Measurements from ENCODE around the gene PPP2R2C. TPM values are rescaled to one million over a fixed set of nuclear protein-coding genes. Genes with fewer than 3 reads are reported as not detected.
A peak's percentile ranks its signal among the peaks of the same experiment; 100 is the strongest.

PPP2R2C gene
- total and polyA plus RNA-seq, 5 donors from 2014 or later = not detected

DNA sequence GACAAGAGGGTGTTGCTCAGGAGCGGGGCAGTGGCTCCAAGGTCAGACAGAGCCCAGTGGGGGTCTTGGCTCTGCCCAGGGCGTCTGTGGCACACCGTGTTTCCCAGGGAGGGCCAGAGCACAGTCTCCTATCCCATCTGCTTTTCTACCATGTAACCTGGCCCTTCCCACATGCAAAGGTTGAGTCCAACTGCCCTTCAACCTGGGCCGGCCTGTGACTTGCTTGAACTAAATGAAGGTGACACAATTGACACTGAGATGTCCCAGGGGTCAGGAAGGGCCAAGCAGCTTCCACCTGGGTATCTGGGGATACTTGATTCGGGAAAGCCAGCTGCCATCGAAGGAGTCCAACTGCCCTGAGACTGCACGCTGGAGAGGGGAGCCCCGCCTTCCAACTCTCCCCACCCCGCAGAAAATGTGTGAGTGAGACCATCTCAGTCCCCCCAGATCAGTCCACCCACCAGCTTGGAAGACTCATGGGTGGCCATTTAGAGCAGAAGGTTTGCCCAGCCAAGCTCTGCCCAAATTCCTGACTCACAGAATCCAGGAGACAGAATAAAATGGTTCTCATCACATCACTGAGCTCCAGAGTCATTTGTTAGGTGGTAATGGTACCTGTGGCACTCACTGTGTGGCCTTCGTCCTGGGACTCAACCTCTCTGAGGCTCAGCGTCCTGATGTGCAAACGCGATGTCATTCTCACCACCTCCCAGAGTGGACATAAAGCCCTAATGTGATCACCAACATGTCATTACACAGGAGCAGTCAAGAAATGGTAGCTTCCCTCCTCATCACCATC lies 18.1 kb downstream of the PPP2R2C start:
- H3K4me1 ChIP-seq (ENCODE audit: control insufficient read depth, insufficient read depth, low read length, poor library complexity, severe bottlenecking) = no peaks in the 10 kb centered on the region
- Mint-ChIP-seq H3K9me3 (peaks cover 0 to 6% (median 0%) of the 10 kb centered on the region in 7 donors), H3K4me3 (no peak overlapping the region), H3K27ac (no peak overlapping the region), H3K27me3 (peaks cover 7% of the 10 kb centered on the region), H3K4me1 (no peaks in the 10 kb centered on the region), H3K36me3 (no peaks in the 10 kb centered on the region)
- H3K27ac ChIP-seq (ENCODE audit: insufficient read depth, low read length, poor library complexity, severe bottlenecking) = no peak overlapping the region
- DNase-seq (no peak), ATAC-seq (ENCODE audit: low read depth in 2 of 2) (no peak)
- H3K36me3 ChIP-seq (ENCODE audit: control insufficient read depth, insufficient read depth, low read length) = no peaks in the 10 kb centered on the region
- no peaks in the 10 kb centered on the region for H3K9me3 ChIP-seq (ENCODE audit: control insufficient read depth in 2 of 2, low read length in 2 of 2)
- no peak overlapping the region for H3K4me3 ChIP-seq (ENCODE audit: low read depth, low read length)
- no peaks in the 10 kb centered on the region for H3K27me3 ChIP-seq (ENCODE audit: control insufficient read depth, insufficient read depth, low read length)

DNA sequence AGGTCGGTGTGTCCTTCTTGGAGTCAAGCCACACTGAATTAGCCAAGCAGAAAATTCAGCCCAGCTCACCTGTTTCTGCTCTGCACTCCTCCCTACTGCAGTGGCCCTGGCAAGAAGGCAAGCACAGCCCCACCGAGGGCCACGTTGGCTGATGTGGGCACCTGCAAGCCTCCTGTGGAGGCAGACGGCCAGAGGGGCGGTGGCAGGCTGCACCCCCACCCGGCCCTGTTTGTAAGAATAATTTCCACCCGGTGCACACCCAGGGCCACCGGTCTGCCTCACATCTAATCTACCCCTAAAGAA lies 18.8 kb downstream of the PPP2R2C start:
- DNase-seq (no peak), ATAC-seq (ENCODE audit: low read depth in 2 of 2) (no peak)
- Mint-ChIP-seq H3K27me3 (peaks cover 7% of the 10 kb centered on the region), H3K4me1 (no peaks in the 10 kb centered on the region), H3K4me3 (no peak overlapping the region), H3K36me3 (no peaks in the 10 kb centered on the region), H3K27ac (no peak overlapping the region), H3K9me3 (peaks cover 0 to 4% (median 0%) of the 10 kb centered on the region in 7 donors)
- H3K36me3 ChIP-seq (ENCODE audit: control insufficient read depth, insufficient read depth, low read length) = no peaks in the 10 kb centered on the region
- no peaks in the 10 kb centered on the region for H3K27me3 ChIP-seq (ENCODE audit: control insufficient read depth, insufficient read depth, low read length)
- H3K4me3 ChIP-seq (ENCODE audit: low read depth, low read length) = no peak overlapping the region
- H3K27ac ChIP-seq (ENCODE audit: insufficient read depth, low read length, poor library complexity, severe bottlenecking) = no peak overlapping the region
- no peaks in the 10 kb centered on the region for H3K9me3 ChIP-seq (ENCODE audit: control insufficient read depth in 2 of 2, low read length in 2 of 2)
- no peaks in the 10 kb centered on the region for H3K4me1 ChIP-seq (ENCODE audit: control insufficient read depth, insufficient read depth, low read length, poor library complexity, severe bottlenecking)

DNA sequence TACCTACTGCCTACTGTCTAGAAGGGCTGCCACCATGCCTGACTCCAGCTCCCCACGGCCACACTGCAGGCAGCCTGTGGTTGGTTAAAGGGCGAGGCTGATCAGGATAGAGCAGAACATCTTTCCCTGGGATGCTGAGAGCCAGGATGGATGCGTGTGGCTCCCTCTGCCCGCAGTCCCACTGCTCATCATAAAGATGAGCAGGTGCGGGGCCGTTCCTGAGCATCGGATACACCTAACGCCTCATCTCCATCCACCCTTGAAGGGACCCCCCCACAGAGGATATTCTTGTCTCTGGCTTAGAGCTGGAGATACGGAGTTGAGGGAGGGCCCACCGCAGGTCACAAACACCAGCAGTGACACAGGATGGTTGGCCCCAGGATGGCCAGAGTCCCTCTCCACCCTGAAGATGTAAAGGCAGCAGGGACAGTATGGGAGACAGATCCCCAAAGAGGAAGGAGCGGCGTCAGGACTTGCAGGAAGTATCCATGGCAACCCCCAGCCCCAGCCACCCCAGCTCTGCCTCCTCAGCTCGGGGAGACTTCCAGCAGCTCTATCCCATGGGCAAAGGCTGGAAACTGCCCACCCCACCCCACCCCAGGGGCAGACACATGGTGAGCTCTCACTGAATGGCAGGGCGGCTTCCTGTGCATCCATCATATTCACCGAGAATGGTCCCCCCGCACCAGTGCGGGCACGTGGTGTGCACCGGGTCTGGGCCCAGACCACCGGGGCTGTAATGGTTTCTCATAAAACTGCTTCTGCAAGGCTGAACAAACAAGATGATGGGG lies 19.3 kb downstream of the PPP2R2C start:
- Histone ChIP-seq H3K4me1 (ENCODE audit: control insufficient read depth, insufficient read depth, low read length, poor library complexity, severe bottlenecking) (no peaks in the 10 kb centered on the region), H3K27me3 (ENCODE audit: control insufficient read depth, insufficient read depth, low read length) (no peaks in the 10 kb centered on the region), H3K9me3 (ENCODE audit: control insufficient read depth in 2 of 2, low read length in 2 of 2) (no peaks in the 10 kb centered on the region), H3K27ac (ENCODE audit: insufficient read depth, low read length, poor library complexity, severe bottlenecking) (no peak overlapping the region), H3K36me3 (ENCODE audit: control insufficient read depth, insufficient read depth, low read length) (no peaks in the 10 kb centered on the region), H3K4me3 (ENCODE audit: low read depth, low read length) (no peak overlapping the region)
- Mint-ChIP-seq H3K27ac (no peak overlapping the region), H3K9me3 (peaks cover 0 to 1% (median 0%) of the 10 kb centered on the region in 7 donors), H3K36me3 (no peaks in the 10 kb centered on the region), H3K4me3 (no peak overlapping the region), H3K27me3 (peaks cover 4% of the 10 kb centered on the region), H3K4me1 (no peaks in the 10 kb centered on the region)
- DNase-seq (no peak), ATAC-seq (ENCODE audit: low read depth in 2 of 2) (no peak)

DNA sequence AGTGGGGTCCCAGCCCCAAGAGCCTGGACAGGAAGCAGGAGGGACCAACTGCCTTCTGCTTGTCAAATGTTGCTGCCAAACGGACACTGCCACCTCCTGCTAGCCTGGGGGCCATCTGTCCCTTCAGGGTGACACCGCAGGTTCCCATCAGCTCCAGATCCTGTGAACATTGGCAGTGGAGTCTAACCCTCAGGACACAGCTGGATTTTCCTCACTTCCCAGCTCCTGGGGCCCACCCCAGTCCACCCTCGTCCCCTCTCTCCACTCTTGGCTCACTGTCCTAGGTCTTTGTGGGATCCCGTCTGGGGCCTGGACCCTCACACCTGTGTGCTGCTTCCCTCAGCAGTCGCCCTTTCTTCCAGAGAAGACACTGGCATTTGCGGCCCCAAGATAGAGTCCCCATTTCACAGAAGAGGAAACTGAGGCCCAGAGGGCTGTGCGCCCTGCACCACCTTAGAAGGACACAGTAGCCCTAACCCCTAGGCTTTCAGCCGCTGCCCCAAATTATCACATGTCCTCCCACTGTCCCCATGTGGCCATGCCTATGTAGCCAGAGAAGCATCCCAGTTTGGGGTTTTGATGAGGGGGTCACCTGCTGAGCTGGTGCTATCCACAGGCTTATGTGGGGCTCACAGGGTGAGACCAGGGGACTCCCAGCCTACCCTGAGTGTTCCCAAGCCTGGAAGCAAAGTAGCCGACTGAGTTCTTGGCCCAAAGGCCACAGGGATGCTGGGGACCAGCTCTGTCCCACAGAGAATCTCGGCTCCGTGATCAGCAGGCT lies 20.1 kb downstream of the PPP2R2C start:
- Histone ChIP-seq H3K4me3 (ENCODE audit: low read depth, low read length) (no peak overlapping the region), H3K36me3 (ENCODE audit: control insufficient read depth, insufficient read depth, low read length) (no peaks in the 10 kb centered on the region), H3K27me3 (ENCODE audit: control insufficient read depth, insufficient read depth, low read length) (no peaks in the 10 kb centered on the region), H3K9me3 (ENCODE audit: control insufficient read depth in 2 of 2, low read length in 2 of 2) (no peaks in the 10 kb centered on the region), H3K4me1 (ENCODE audit: control insufficient read depth, insufficient read depth, low read length, poor library complexity, severe bottlenecking) (no peaks in the 10 kb centered on the region), H3K27ac (ENCODE audit: insufficient read depth, low read length, poor library complexity, severe bottlenecking) (no peak overlapping the region)
- peaks cover 0 to 1% (median 0%) of the 10 kb centered on the region in 7 donors for H3K9me3 Mint-ChIP-seq
- DNase-seq (no peak), ATAC-seq (ENCODE audit: low read depth in 2 of 2) (no peak)
- H3K36me3 Mint-ChIP-seq = no peaks in the 10 kb centered on the region
- no peaks in the 10 kb centered on the region for H3K4me1 Mint-ChIP-seq
- no peak overlapping the region for H3K4me3 Mint-ChIP-seq
- no peaks in the 10 kb centered on the region for H3K27me3 Mint-ChIP-seq
- no peak overlapping the region for H3K27ac Mint-ChIP-seq

DNA sequence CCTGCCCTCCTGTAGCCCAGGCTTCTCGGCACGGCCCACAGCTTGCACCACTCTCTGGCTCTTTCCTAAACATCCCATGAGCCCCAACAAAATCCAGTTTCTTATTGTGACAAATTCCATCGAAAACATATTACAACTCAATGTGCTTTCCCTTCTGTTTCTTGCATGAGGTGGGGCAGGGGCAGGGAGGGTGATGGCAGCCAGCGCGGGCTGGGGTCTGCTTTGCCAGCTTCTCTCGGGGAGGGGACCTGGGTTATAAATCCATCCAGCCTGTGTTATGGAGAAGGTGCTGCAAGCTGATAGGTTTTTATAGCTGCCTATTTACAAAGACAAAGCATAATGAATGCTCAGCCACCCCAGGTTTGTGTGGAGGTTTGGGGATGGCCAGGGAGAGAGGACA lies 21.1 kb downstream of the PPP2R2C start:
- Mint-ChIP-seq H3K27me3 (no peaks in the 10 kb centered on the region), H3K4me1 (no peaks in the 10 kb centered on the region), H3K27ac (peak overlapping the region in 1 of 3 donors; percentile 26), H3K36me3 (no peaks in the 10 kb centered on the region), H3K4me3 (no peak overlapping the region), H3K9me3 (peaks cover 0 to 1% (median 0%) of the 10 kb centered on the region in 7 donors)
- no peaks in the 10 kb centered on the region for H3K4me1 ChIP-seq (ENCODE audit: control insufficient read depth, insufficient read depth, low read length, poor library complexity, severe bottlenecking)
- no peak overlapping the region for H3K4me3 ChIP-seq (ENCODE audit: low read depth, low read length)
- no peak overlapping the region for H3K27ac ChIP-seq (ENCODE audit: insufficient read depth, low read length, poor library complexity, severe bottlenecking)
- no peak for DNase-seq
- H3K9me3 ChIP-seq (ENCODE audit: control insufficient read depth in 2 of 2, low read length in 2 of 2) = no peaks in the 10 kb centered on the region
- no peaks in the 10 kb centered on the region for H3K36me3 ChIP-seq (ENCODE audit: control insufficient read depth, insufficient read depth, low read length)
- no peak for ATAC-seq (ENCODE audit: low read depth in 2 of 2)
- no peaks in the 10 kb centered on the region for H3K27me3 ChIP-seq (ENCODE audit: control insufficient read depth, insufficient read depth, low read length)

DNA sequence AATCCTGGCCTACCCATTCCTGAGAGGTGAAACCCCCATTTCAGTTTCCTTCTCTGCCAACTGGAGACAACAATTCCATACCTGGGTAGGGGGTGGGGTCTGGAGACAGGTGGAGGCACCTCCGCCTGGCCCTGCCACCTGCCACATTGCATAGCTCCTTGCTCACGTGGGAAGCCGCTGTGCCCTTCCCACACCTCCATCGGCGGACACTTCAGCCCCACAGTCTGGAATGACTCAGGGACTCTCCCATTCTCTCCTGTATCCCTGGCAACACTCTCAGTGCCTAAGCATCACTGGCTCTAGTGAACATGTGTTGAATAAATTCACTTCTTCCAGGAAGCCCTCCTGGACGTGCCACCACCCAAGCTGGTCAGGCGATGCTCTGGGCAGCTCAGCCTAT lies 21.7 kb downstream of the PPP2R2C start:
- Mint-ChIP-seq H3K4me3 (no peak overlapping the region), H3K4me1 (no peaks in the 10 kb centered on the region), H3K27me3 (no peaks in the 10 kb centered on the region), H3K9me3 (peaks cover 0 to 1% (median 0%) of the 10 kb centered on the region in 7 donors), H3K27ac (no peak overlapping the region), H3K36me3 (no peaks in the 10 kb centered on the region)
- Histone ChIP-seq H3K4me3 (ENCODE audit: low read depth, low read length) (no peak overlapping the region), H3K4me1 (ENCODE audit: control insufficient read depth, insufficient read depth, low read length, poor library complexity, severe bottlenecking) (no peaks in the 10 kb centered on the region), H3K36me3 (ENCODE audit: control insufficient read depth, insufficient read depth, low read length) (no peaks in the 10 kb centered on the region), H3K9me3 (ENCODE audit: control insufficient read depth in 2 of 2, low read length in 2 of 2) (no peaks in the 10 kb centered on the region), H3K27me3 (ENCODE audit: control insufficient read depth, insufficient read depth, low read length) (no peaks in the 10 kb centered on the region), H3K27ac (ENCODE audit: insufficient read depth, low read length, poor library complexity, severe bottlenecking) (no peak overlapping the region)
- DNase-seq (no peak), ATAC-seq (ENCODE audit: low read depth in 2 of 2) (no peak)

DNA sequence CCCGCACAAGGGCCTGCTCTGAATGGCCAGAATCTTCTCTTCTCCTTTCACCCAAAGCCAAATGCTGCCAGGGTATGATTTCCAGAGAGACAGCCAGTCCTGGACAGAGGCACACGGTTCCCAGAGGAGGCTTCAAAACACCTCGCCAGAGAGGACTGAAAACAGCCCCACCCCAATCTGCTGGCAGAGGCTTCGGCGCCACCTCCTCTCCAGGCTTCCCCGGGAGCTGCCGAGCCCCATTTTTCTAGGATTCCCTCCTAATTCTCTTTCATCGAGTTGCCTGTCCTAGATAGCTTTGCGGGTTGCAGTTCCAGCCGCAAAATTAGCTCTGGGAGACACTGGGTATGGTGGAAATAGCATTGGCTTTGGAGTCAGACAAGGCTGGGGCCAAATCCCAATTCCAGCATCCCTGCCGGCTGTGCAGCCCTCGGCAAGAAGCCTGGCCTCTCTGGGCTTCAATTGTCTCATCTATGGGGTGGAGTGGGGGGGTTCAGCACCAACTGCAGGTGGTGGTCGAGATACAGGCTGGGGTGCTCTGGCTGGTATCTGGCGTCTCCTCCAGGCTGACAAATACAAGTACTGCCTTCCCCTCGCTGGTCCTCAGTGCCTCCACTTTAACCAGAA lies 22.6 kb downstream of the PPP2R2C start:
- Histone ChIP-seq H3K36me3 (ENCODE audit: control insufficient read depth, insufficient read depth, low read length) (no peaks in the 10 kb centered on the region), H3K27me3 (ENCODE audit: control insufficient read depth, insufficient read depth, low read length) (no peaks in the 10 kb centered on the region), H3K4me3 (ENCODE audit: low read depth, low read length) (no peak overlapping the region), H3K4me1 (ENCODE audit: control insufficient read depth, insufficient read depth, low read length, poor library complexity, severe bottlenecking) (no peaks in the 10 kb centered on the region), H3K27ac (ENCODE audit: insufficient read depth, low read length, poor library complexity, severe bottlenecking) (no peak overlapping the region), H3K9me3 (ENCODE audit: control insufficient read depth in 2 of 2, low read length in 2 of 2) (no peaks in the 10 kb centered on the region)
- DNase-seq = no peak
- Mint-ChIP-seq H3K36me3 (no peaks in the 10 kb centered on the region), H3K4me3 (no peak overlapping the region), H3K27ac (no peak overlapping the region), H3K27me3 (peaks cover 7% of the 10 kb centered on the region), H3K9me3 (peaks cover 0 to 1% (median 0%) of the 10 kb centered on the region in 7 donors), H3K4me1 (no peaks in the 10 kb centered on the region)
- ATAC-seq (ENCODE audit: low read depth in 2 of 2) = no peak
